ENCODE measurements around the gene TMA16. TPM values are rescaled to one million over a fixed set of nuclear protein-coding genes. Genes with fewer than 3 reads are reported as not detected.
"Not testable (repeated sequence)": the region's sequence is repeated elsewhere in the genome, so short reads cannot be mapped to it uniquely, and the experiment has no call there.

Gene TMA16
- polyA plus RNA-seq (2011; rRNA removed), result 5.4 and 12.0 TPM in 2 replicates
- 4.7 and 6.9 TPM in 2 replicates for polyA minus RNA-seq (2011; rRNA and poly(A)+ RNA removed)

DNA sequence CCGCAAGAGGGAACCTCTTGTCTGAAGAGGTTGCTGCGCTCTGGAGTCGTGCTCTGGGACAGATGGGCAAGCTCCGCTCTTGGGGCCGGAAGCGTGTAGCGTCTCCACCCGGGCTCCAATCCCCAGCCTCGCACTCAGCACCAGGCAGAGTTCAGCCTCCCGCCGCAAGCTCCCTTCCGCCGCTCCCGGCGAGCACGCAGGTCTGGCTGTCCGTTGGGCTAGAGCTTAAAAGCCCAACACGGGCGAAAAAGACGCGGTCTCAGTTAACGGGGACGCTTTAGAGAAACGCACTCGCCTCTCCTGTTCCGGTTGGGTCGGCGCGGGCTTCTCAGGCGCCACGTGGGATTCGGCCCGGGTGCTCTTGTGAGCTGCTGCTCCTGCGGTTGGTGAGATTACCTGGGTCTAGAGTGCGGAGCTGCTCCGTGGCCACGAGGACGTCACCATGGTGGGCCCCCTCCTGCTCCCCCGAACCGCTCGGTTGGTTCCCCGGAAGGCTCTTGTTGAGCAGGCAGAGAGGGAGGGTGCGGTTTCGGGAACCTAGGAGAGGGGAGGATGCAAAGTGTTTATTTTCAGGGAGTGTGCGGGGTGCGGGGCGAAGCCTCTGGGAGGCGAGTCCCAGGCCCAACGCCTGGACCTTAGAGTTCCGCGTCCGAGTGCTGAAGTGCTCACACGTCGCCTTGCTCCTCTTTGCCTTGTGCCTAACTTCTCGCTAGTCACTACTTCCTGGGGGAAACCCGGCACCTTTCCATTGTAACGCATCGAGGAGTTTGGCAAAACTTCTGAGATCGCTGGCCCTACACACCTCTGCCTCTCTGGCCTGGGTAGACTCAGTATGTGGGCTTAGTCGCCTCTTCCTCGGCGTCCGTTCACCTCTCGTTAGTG, at the start of gene TMA16:
Gene TMA16 (plus strand): TSS at position 331 of the 882 bp plus-strand sequence. CDS start 112 bp downstream, at position 443.
- TF ChIP-seq, protein P1, sequence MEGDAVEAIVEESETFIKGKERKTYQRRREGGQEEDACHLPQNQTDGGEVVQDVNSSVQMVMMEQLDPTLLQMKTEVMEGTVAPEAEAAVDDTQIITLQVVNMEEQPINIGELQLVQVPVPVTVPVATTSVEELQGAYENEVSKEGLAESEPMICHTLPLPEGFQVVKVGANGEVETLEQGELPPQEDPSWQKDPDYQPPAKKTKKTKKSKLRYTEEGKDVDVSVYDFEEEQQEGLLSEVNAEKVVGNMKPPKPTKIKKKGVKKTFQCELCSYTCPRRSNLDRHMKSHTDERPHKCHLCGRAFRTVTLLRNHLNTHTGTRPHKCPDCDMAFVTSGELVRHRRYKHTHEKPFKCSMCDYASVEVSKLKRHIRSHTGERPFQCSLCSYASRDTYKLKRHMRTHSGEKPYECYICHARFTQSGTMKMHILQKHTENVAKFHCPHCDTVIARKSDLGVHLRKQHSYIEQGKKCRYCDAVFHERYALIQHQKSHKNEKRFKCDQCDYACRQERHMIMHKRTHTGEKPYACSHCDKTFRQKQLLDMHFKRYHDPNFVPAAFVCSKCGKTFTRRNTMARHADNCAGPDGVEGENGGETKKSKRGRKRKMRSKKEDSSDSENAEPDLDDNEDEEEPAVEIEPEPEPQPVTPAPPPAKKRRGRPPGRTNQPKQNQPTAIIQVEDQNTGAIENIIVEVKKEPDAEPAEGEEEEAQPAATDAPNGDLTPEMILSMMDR (IDR thresholded peaks at IDR 0.05; ENCODE audit: insufficient read depth, low read depth, low read length), result no peak
- CTCF ChIA-PET, result interaction anchor here (0.9 to 2.2 kb wide), 4 partner anchors 10 to 60 kb away, joined by 4 to 12 read pairs (median 4); no protein-coding TSS in a partner anchor
- Histone ChIP-seq H3K27me3 (ENCODE audit: control insufficient read depth, insufficient read depth, low read length) (peaks cover 2% of the 10 kb centered on the region; the same call in 1 of the 2 replicates), H3K36me3 (ENCODE audit: control insufficient read depth, insufficient read depth, low read length) (no peaks in the 10 kb centered on the region), H3K4me3 (ENCODE audit: low read depth, low read length) (peak within 1 kb of the TSS; percentile 65)
- POLR2A ChIA-PET, result interaction anchor here (0.6 to 0.9 kb wide), 3 partner anchors 17 to 374 kb away, joined by 3 to 5 read pairs (median 3); no protein-coding TSS in a partner anchor
- peak; percentile 65 for DNase-seq (ENCODE audit: low read depth)

DNA sequence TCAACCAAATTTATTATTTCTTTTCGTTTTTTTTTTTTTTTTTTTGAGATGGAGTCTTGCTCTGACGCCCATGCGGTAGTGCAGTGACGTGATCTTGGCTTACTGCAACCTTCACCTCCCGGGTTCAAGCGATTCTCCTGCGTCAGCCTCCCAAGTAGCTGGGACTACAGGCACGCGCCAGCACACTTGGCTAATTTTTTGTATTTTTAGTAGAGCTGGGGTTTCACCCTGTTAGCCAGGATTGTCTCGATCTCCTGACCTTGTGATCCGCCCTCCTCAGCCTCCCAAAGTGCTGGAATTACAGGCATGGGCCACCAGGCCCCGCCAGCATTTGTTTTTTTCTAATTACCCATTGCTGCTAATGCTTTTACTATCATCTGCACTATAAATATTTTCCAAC, 47.5 kb upstream of the TMA16 start:
- CTCF ChIA-PET, result not testable (repeated sequence)

DNA sequence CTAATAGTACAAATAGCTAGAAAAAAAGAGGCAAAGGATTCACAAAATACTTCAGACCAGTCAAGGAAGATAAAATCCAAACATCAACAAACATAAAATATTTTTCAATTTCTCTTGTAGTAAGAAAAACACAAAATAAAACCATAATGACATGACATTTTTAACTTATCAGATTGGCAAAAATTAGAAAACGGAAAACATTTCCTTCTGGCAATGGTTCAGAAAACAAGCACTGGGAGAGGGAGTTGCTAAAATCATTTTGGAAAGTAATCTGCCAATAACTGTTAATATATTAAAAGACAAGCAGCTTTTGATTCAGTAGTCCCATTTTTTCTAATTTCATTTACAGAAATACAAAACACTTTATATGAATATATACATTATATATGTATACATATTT, 47.0 kb upstream of the TMA16 start:
- ChIA-PET CTCF (no interaction called here), POLR2A (no interaction called here)
- no peak overlapping the region for H3K4me3 ChIP-seq (ENCODE audit: low read depth, low read length)
- no peaks in the 10 kb centered on the region for H3K27me3 ChIP-seq (ENCODE audit: control insufficient read depth, insufficient read depth, low read length)
- H3K36me3 ChIP-seq (ENCODE audit: control insufficient read depth, insufficient read depth, low read length), result no peaks in the 10 kb centered on the region
- TF ChIP-seq, protein P1 (IDR thresholded peaks at IDR 0.05; ENCODE audit: insufficient read depth, low read depth, low read length), result no peak
- no peak for DNase-seq (ENCODE audit: low read depth)

More for the DNA sequence above, 47.5 kb upstream of the TMA16 start:
- H3K27me3 ChIP-seq (ENCODE audit: control insufficient read depth, insufficient read depth, low read length); DNase-seq (ENCODE audit: low read depth); H3K4me3 ChIP-seq (ENCODE audit: low read depth, low read length); POLR2A ChIA-PET; H3K36me3 ChIP-seq (ENCODE audit: control insufficient read depth, insufficient read depth, low read length): not testable (repeated sequence)

DNA sequence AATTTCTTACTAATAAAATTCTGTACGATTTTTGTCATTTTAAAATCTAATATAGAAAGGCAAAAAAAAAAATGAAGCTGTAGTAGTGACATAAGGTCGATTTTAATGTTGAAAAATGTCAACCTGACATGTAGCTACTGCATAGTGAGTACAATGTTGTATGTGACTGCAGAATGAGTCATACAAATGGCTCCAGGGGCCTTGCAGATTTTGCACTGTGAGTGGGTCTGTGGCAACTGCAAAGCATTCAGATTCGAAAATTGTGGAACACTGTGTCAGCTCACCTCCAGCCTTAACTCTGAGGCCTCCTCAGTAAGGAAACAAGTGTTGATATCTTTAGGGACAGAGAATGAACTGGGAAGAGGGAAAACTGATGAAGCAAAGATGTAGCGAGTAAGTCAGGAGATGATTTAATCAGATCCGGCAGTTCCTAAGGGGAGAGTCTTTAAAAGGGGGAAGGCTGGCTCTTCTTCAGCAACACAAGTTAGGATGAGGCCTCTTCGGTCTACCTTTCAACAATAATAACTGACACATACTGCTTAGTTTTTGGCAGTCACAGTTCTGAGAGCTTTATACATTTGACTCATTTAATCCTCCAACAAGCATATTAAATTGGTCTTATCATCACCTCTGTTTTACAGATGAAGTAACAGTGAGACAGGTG, 45.8 kb upstream of the TMA16 start:
- no peak for DNase-seq (ENCODE audit: low read depth)
- TF ChIP-seq, protein P1 (IDR thresholded peaks at IDR 0.05; ENCODE audit: insufficient read depth, low read depth, low read length), result no peak
- ChIA-PET CTCF (no interaction called here), POLR2A (no interaction called here)
- Histone ChIP-seq H3K27me3 (ENCODE audit: control insufficient read depth, insufficient read depth, low read length) (no peaks in the 10 kb centered on the region), H3K4me3 (ENCODE audit: low read depth, low read length) (no peak overlapping the region), H3K36me3 (ENCODE audit: control insufficient read depth, insufficient read depth, low read length) (no peaks in the 10 kb centered on the region)

DNA sequence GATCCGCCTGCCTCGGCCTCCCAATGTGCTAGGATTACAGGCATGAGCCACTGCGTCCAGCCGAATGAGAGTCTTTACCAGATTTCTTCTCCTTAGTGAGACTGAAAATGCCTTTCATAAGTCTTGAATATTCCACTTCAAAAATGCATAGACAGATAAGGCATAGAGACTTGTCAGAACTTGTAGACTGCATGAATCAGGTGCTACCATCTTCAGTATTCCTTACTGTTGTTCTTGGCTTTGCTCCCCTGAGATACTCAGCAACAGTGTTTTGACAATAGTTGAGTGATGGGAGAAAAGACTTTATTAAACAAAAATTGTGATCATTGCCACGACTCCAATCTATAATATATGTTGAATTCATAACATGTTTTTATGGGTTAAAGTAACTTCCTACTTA, 31.9 kb upstream of the TMA16 start:
- no peak for DNase-seq (ENCODE audit: low read depth)
- CTCF ChIA-PET, result no interaction called here
- TF ChIP-seq, protein P1 (IDR thresholded peaks at IDR 0.05; ENCODE audit: insufficient read depth, low read depth, low read length), result no peak
- POLR2A ChIA-PET, result no interaction called here
- no peaks in the 10 kb centered on the region for H3K36me3 ChIP-seq (ENCODE audit: control insufficient read depth, insufficient read depth, low read length)
- no peak overlapping the region for H3K4me3 ChIP-seq (ENCODE audit: low read depth, low read length)
- no peaks in the 10 kb centered on the region for H3K27me3 ChIP-seq (ENCODE audit: control insufficient read depth, insufficient read depth, low read length)
